Measurements from ENCODE around the gene ANO4.

ANO4 gene

GRCh38 chr12:100901266-100901665, 106.7 kb downstream of the ANO4 start:
- Histone ChIP-seq H3K36me3 (no peaks in the 10 kb centered on the region), H3K4me1 (ENCODE audit: control insufficient read depth in 1 of 2, insufficient read depth in 1 of 2, low read depth in 1 of 2, low read length in 1 of 2) (no peaks in the 10 kb centered on the region), H3K9me3 (no peaks in the 10 kb centered on the region), H3K4me3 (ENCODE audit: low read depth in 1 of 2, low read length in 1 of 2) (no peak overlapping the region), H3K27me3 (no peaks in the 10 kb centered on the region), H3K27ac (no peak overlapping the region)
- TF ChIP-seq, protein P1, sequence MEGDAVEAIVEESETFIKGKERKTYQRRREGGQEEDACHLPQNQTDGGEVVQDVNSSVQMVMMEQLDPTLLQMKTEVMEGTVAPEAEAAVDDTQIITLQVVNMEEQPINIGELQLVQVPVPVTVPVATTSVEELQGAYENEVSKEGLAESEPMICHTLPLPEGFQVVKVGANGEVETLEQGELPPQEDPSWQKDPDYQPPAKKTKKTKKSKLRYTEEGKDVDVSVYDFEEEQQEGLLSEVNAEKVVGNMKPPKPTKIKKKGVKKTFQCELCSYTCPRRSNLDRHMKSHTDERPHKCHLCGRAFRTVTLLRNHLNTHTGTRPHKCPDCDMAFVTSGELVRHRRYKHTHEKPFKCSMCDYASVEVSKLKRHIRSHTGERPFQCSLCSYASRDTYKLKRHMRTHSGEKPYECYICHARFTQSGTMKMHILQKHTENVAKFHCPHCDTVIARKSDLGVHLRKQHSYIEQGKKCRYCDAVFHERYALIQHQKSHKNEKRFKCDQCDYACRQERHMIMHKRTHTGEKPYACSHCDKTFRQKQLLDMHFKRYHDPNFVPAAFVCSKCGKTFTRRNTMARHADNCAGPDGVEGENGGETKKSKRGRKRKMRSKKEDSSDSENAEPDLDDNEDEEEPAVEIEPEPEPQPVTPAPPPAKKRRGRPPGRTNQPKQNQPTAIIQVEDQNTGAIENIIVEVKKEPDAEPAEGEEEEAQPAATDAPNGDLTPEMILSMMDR (IDR thresholded peaks at IDR 0.05), result no peak

DNA sequence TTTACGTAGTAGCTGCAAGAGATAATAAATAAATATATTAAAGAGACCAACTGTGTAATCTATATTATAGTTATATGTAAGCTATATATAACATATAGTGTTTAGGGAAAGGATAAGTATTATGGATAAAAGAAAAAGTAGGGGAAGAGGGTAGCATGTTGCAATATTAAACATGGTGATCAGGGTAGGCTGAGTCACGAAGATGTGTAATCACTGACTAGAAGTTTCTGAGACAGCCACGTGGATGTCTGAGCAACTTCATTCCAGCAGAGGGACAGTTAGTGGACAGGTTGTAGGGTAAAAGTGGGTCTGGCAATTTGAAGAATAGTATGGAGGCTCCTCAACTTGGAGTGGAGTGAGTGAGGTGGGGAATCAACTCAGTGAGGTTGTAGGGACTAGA, 109.7 kb downstream of the ANO4 start:
- TF ChIP-seq, protein P1 (IDR thresholded peaks at IDR 0.05), result no peak
- Histone ChIP-seq H3K4me3 (ENCODE audit: low read depth in 1 of 2, low read length in 1 of 2) (no peak overlapping the region), H3K27me3 (no peaks in the 10 kb centered on the region), H3K36me3 (no peaks in the 10 kb centered on the region), H3K4me1 (ENCODE audit: control insufficient read depth in 1 of 2, insufficient read depth in 1 of 2, low read depth in 1 of 2, low read length in 1 of 2) (no peaks in the 10 kb centered on the region), H3K9me3 (no peaks in the 10 kb centered on the region), H3K27ac (no peak overlapping the region)

GRCh38 chr12:100908501-100908900, 113.9 kb downstream of the ANO4 start:
- Histone ChIP-seq H3K36me3 (no peaks in the 10 kb centered on the region), H3K27me3 (no peaks in the 10 kb centered on the region), H3K9me3 (no peaks in the 10 kb centered on the region), H3K4me3 (ENCODE audit: low read depth in 1 of 2, low read length in 1 of 2) (no peak overlapping the region), H3K4me1 (ENCODE audit: control insufficient read depth in 1 of 2, insufficient read depth in 1 of 2, low read depth in 1 of 2, low read length in 1 of 2) (no peaks in the 10 kb centered on the region), H3K27ac (no peak overlapping the region)
- TF ChIP-seq, protein P1 (IDR thresholded peaks at IDR 0.05), result no peak

DNA sequence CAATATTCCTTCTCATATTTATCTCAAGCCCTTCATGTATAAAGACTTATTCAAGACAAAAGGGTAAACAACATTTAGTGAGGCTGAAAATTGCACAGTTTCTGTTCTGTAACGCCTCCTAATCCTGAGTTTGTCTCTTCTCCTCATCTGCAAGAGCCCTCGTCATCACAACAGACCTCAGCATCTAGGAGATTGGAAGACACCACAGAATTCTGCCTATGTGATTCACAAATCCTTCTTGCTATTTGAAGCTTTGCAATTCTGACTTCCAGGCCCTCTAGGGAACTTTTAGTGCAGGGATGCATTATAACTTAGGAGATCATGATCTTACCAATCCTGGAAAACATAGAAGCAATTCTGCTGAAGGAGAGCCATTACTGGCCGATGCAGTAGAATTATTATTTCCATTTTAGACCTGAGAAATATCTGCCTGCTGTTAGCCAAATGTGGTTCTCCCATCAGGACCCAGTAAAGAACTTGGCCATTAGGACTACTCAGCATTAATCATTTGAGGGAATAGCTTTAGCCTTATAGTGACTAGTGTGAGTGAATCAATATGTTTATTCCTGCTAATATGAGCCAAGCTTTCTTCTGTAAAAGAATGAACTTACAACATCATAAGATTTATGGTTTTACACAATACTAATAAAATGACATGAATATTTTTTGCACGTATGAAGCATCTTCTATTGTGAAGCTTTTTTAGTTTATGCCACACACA, 119.5 kb downstream of the ANO4 start:
- Histone ChIP-seq H3K4me1 (ENCODE audit: control insufficient read depth in 1 of 2, insufficient read depth in 1 of 2, low read depth in 1 of 2, low read length in 1 of 2) (no peaks in the 10 kb centered on the region), H3K9me3 (no peaks in the 10 kb centered on the region)

DNA sequence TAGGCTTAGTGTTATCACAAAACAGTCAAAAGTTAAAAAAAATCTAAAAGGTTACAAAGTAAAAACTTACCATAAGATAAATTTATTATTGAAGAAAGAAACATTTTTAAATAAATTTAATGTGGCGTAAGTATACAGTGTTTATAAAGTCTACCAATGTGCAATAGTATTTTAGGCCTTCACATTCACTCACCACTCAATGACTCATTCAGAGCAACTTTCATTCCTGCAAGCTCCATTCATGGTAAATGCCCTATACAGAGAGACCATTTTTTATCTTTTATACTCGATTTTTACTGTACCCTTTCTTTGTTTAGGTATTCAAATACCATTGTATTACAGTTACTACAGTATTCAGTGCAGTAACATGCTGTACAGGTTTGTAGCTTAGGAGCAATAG, 124.5 kb downstream of the ANO4 start:
- no peak overlapping the region for H3K27ac ChIP-seq
- H3K4me1 ChIP-seq (ENCODE audit: control insufficient read depth in 1 of 2, insufficient read depth in 1 of 2, low read depth in 1 of 2, low read length in 1 of 2), result no peaks in the 10 kb centered on the region
- H3K4me3 ChIP-seq (ENCODE audit: low read depth in 1 of 2, low read length in 1 of 2), result no peak overlapping the region
- TF ChIP-seq, protein P1 (IDR thresholded peaks at IDR 0.05), result no peak
- no peaks in the 10 kb centered on the region for H3K9me3 ChIP-seq
- no peaks in the 10 kb centered on the region for H3K27me3 ChIP-seq
- H3K36me3 ChIP-seq, result no peaks in the 10 kb centered on the region

More for the DNA sequence above, 119.5 kb downstream of the ANO4 start:
- H3K27ac ChIP-seq, result no peak overlapping the region
- no peaks in the 10 kb centered on the region for H3K36me3 ChIP-seq
- no peak overlapping the region for H3K4me3 ChIP-seq (ENCODE audit: low read depth in 1 of 2, low read length in 1 of 2)
- TF ChIP-seq, protein P1 (IDR thresholded peaks at IDR 0.05), result no peak
- no peaks in the 10 kb centered on the region for H3K27me3 ChIP-seq
